ENCODE measurements around the gene ZNF385D. TPM values are rescaled to one million over a fixed set of nuclear protein-coding genes. Genes with fewer than 3 reads are reported as not detected.

ZNF385D gene
- total RNA-seq, 1 donor from 2014 or later: 0.10 TPM

DNA sequence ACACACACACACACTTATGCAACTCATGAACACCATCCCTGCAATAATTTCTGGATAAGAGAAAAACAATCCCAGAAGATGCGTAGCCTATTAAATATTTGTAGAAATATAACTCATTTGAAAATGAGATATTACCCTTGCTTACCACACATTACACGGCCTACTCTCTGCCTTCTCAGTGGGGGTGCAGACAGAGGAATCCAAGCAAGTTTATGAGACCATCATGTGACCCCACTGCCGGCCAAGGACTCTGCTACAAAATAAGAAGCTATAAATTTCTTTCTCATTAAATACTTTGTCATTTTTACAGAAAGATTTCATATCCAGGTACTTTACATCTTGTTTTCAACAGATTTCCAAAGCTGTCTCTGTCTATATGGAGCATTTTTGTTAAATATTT is 286.3 kb downstream of the ZNF385D start:
- no peaks in the 10 kb centered on the region for H3K4me1 Mint-ChIP-seq (ENCODE audit: low read depth)
- no peaks in the 10 kb centered on the region for H3K27me3 Mint-ChIP-seq
- no peak for DNase-seq (ENCODE audit: low spot score, unreplicated experiment)
- H3K36me3 Mint-ChIP-seq (ENCODE audit: insufficient read depth): no peaks in the 10 kb centered on the region
- no peaks in the 10 kb centered on the region for H3K9me3 Mint-ChIP-seq (ENCODE audit: low read depth)
- TF ChIP-seq, protein P1, sequence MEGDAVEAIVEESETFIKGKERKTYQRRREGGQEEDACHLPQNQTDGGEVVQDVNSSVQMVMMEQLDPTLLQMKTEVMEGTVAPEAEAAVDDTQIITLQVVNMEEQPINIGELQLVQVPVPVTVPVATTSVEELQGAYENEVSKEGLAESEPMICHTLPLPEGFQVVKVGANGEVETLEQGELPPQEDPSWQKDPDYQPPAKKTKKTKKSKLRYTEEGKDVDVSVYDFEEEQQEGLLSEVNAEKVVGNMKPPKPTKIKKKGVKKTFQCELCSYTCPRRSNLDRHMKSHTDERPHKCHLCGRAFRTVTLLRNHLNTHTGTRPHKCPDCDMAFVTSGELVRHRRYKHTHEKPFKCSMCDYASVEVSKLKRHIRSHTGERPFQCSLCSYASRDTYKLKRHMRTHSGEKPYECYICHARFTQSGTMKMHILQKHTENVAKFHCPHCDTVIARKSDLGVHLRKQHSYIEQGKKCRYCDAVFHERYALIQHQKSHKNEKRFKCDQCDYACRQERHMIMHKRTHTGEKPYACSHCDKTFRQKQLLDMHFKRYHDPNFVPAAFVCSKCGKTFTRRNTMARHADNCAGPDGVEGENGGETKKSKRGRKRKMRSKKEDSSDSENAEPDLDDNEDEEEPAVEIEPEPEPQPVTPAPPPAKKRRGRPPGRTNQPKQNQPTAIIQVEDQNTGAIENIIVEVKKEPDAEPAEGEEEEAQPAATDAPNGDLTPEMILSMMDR (IDR thresholded peaks at IDR 0.05; ENCODE audit: unreplicated experiment): no peak
- no peak overlapping the region for H3K4me3 Mint-ChIP-seq (ENCODE audit: low read depth)
- H3K27ac Mint-ChIP-seq: no peak overlapping the region

DNA sequence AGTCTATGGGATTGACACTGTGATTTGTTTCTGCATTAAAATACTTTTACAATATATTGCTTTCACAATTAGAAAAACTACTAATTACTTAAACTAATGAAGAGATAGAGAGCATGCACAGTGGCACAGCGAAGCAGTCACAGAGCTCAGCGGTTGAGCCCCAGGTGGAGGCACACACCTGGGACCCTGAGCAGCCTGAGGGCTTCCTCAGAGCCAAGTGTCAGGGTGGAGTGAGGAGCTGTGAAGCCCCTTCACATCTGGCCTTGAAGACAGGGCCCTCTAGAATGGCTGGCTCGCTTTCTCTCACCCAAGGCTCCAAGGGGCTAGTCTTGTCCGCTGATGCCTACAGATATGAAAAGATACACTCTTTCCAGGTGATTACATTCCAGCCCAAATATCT is 287.7 kb downstream of the ZNF385D start:
- Mint-ChIP-seq H3K4me3 (ENCODE audit: low read depth) (no peak overlapping the region), H3K27ac (no peak overlapping the region), H3K9me3 (ENCODE audit: low read depth) (no peaks in the 10 kb centered on the region), H3K4me1 (ENCODE audit: low read depth) (no peaks in the 10 kb centered on the region), H3K36me3 (ENCODE audit: insufficient read depth) (no peaks in the 10 kb centered on the region), H3K27me3 (no peaks in the 10 kb centered on the region)
- DNase-seq (ENCODE audit: low spot score, unreplicated experiment): no peak
- TF ChIP-seq, protein P1 (IDR thresholded peaks at IDR 0.05; ENCODE audit: unreplicated experiment): no peak

DNA sequence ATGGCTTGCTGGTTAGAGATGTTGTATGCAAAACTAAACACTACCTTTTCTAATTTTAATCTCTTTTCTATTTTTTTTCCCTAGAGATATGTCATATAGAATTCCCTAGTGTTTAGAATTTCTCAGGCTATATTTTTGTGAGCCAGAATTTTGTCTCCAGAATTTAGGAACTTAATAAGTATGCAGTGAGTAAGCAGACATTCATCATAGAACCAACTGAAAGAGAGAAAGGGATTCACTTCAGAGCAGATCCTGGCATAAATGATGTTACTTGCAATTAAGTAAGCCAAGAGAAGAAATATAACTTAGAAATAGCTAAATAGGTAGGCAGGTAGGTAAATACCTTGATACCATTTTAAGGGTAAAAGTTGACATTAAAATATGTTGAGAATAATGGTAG is 288.9 kb downstream of the ZNF385D start:
- Mint-ChIP-seq H3K36me3 (ENCODE audit: insufficient read depth) (no peaks in the 10 kb centered on the region), H3K4me1 (ENCODE audit: low read depth) (no peaks in the 10 kb centered on the region), H3K27me3 (no peaks in the 10 kb centered on the region), H3K9me3 (ENCODE audit: low read depth) (no peaks in the 10 kb centered on the region), H3K4me3 (ENCODE audit: low read depth) (no peak overlapping the region), H3K27ac (no peak overlapping the region)
- DNase-seq (ENCODE audit: low spot score, unreplicated experiment): no peak
- TF ChIP-seq, protein P1 (IDR thresholded peaks at IDR 0.05; ENCODE audit: unreplicated experiment): no peak

DNA sequence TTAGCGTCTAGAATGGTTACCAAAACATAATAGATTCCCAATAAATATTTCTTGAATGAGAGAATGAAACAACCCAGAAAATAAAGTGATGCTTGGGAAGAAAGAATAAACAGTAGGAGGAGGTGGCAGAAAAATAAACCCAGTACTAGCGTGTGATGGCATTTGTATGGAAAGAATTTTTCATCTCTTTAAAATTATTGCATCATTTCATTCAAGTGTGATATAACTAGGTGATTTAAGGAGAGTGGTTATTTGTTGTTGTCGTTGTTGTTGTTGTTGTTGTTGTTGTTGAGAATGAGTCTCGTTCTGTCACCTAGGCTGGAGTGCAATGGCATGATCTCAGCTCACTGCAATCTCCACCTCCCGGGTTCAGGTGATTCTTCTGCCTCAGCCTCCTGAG is 293.9 kb downstream of the ZNF385D start:
- H3K27ac Mint-ChIP-seq: no peak overlapping the region
- DNase-seq (ENCODE audit: low spot score, unreplicated experiment): no peak
- H3K36me3 Mint-ChIP-seq (ENCODE audit: insufficient read depth): peaks cover 1% of the 10 kb centered on the region
- no peak overlapping the region for H3K4me3 Mint-ChIP-seq (ENCODE audit: low read depth)
- H3K4me1 Mint-ChIP-seq (ENCODE audit: low read depth): no peaks in the 10 kb centered on the region
- TF ChIP-seq, protein P1 (IDR thresholded peaks at IDR 0.05; ENCODE audit: unreplicated experiment): no peak
- H3K9me3 Mint-ChIP-seq (ENCODE audit: low read depth): peaks cover 6% of the 10 kb centered on the region
- no peaks in the 10 kb centered on the region for H3K27me3 Mint-ChIP-seq

DNA sequence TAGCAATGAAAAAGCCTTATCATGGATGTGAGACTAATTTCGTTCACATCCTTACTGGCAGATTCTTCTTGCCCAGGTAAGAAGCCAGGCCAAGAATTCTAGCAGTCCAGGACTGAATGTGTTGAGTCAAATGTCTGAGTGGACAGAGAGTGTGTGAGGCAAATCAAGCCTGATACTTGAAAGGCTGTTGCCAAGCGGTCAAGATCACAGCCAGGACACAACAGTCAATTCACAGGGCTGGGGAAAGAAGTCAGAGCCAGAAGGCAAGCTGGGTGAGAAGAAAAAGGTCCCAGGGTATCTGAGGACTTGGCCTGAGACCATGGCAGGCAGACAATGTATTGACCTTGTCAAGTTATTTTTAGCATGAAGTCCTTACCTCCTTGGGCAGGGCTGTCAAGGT is 301.3 kb downstream of the ZNF385D start:
- H3K4me1 Mint-ChIP-seq (ENCODE audit: low read depth): peaks cover 8% of the 10 kb centered on the region
- H3K4me3 Mint-ChIP-seq (ENCODE audit: low read depth): no peak overlapping the region
- H3K36me3 Mint-ChIP-seq (ENCODE audit: insufficient read depth): peaks cover 1% of the 10 kb centered on the region
- peaks cover 6% of the 10 kb centered on the region for H3K9me3 Mint-ChIP-seq (ENCODE audit: low read depth)
- TF ChIP-seq, protein P1 (IDR thresholded peaks at IDR 0.05; ENCODE audit: unreplicated experiment): no peak
- no peak overlapping the region for H3K27ac Mint-ChIP-seq
- H3K27me3 Mint-ChIP-seq: no peaks in the 10 kb centered on the region
- no peak for DNase-seq (ENCODE audit: low spot score, unreplicated experiment)

All from progenitor cell of endocrine pancreas (in vitro differentiated cells).